Measurements from ENCODE around the gene SMYD3. TPM values are rescaled to one million over a fixed set of nuclear protein-coding genes. Genes with fewer than 3 reads are reported as not detected.

SMYD3 gene
- total RNA-seq, 1 donor from 2014 or later, result 46.7 TPM

GRCh38 chr1:246417152-246417812 lies 89.8 kb downstream of the SMYD3 start:
- DNase-seq (ENCODE audit: low spot score), result no peak

- DNase-seq (ENCODE audit: low spot score), result no peak
These were observed 90.8 kb downstream of the SMYD3 start for GRCh38 chr1:246416261-246416660.

DNA sequence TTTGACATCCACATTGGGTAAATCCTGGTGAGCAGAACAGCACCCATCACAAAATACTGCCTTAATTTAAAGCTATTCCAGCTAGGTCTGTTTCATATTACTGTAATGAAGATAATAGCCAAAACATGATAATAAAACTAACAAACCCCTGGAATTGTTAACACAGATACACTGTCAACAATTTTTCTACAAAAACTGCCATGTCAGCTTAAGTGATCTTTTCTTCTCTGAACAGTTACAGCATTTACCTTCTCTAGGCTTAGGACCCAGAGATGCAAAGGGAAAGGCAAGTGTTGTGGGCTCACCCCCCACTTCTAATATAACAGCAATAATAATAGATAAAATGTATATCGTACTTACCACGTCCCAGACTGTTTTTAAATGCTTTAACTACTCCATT lies 92.1 kb downstream of the SMYD3 start:
- DNase-seq (ENCODE audit: low spot score), result no peak

- DNase-seq (ENCODE audit: low spot score), result no peak
These were observed 93.6 kb downstream of the SMYD3 start for GRCh38 chr1:246413430-246413829.

DNA sequence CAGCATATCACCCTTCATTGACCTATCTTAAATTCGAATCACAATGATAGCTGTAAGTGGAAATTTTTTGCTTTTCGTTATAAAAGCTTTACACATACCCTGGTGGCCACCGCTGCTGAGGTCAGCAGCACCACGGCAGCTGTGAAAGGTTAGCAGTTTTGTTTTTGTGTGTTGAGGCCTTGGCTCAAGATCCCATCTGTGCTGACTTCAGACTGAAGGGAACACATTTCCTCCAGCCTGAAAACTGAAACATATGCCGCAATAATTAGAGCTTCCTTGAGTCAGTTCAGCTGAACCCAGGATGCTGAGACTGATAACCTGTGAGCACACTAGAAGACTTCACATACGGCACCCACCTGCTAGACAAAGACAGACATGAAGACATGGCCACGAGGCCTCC lies 103.0 kb downstream of the SMYD3 start:
- DNase-seq (ENCODE audit: low spot score), result no peak

GRCh38 chr1:246398126-246398813 lies 108.8 kb downstream of the SMYD3 start:
- DNase-seq (ENCODE audit: low spot score), result no peak

DNA sequence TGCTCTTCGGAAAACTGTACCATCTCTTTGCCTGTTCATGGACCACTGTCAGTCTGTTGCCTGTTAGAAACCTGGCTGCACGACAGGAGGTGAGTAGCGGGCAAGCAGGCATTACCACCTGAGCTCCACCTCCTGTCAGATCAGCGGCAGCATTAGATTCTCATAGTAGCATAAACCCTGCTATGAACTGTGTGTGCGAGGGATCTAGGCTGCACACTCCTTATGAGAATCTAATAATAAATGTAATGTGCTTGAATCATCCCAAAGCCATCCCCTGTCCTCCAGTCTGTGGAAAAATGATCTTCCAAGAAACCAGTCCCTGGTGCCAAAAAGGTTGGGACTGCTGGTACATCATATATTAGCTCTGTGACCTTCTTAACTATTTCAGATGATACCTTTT lies 110.0 kb downstream of the SMYD3 start:
- DNase-seq (ENCODE audit: low spot score), result no peak

GRCh38 chr1:246396322-246396721 lies 110.8 kb downstream of the SMYD3 start:
- DNase-seq (ENCODE audit: low spot score), result no peak

DNA sequence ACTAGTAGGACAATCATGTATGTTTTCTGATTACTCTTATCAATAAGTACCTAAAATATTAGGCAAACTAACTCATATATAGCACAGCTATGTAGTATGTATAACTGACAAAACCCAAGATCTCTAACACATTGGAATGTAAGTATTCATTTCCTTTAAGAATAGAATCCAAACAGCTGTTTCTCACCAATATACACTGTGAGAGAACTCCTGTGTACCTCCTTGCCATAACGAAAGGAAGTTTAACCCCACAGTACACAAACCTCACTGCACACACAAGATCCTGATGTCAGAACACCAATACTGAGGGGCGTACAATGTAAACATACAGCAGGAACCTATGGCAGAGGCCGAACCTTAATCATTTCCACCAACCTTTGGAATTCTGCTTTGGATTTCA lies 113.0 kb downstream of the SMYD3 start:
- DNase-seq (ENCODE audit: low spot score), result no peak

DNA sequence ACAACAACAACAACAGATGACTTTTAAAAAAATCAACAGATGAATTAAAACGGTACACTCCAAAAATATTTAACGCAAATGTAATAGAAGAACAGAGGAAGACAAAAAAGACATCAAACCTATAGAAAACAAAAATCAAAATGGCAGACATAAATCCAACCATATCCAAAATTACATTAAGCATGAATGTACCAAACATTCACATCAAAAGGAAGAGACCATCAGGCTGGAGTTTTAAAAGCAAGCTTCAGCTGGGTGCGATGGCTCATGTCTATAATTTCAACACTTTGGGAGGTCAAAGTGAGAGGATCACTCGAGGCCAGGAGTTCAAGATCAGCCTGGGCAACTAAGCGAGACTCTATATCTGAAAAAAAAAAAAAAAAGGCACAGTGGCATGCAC lies 116.2 kb downstream of the SMYD3 start:
- no peak for DNase-seq (ENCODE audit: low spot score)

DNA sequence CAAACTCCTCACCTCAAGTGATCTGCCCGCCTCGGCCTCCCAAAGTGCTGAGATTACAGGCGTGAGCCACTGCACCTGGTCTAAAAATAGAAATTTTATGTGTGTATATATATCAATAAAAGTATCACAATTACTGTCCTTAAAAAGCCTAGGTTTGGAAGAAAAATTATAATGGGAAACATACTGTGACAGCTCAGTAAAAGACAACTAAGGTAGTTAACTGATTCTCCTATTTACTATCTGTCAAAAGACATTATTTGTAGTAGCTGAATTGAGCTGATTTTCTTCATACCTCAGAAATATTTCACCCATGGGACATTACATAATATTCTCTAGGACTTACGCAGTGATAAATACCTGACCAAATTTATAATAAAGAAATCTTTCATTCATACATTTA lies 122.5 kb downstream of the SMYD3 start:
- no peak for DNase-seq (ENCODE audit: low spot score)

DNA sequence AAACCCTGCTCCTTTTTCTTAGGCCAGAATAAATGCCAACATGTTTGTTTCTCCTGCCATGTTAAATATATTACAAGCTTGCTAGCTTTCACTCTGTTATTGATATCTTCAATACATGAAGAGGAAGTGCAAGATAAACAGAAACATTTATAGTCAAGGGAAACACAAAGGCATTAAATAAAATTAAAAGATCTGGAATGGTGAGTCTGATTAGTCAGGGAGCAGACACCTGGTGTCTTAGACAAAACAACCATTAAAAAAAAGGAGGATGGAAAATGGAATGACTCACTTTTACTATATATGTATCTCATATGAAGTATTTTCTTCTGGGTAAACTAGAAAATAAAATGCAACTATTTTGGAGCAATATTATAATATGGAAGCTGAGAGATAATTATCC lies 123.3 kb downstream of the SMYD3 start:
- no peak for DNase-seq (ENCODE audit: low spot score)

GRCh38 chr1:246383239-246383589 lies 123.9 kb downstream of the SMYD3 start:
- no peak for DNase-seq (ENCODE audit: low spot score)

DNA sequence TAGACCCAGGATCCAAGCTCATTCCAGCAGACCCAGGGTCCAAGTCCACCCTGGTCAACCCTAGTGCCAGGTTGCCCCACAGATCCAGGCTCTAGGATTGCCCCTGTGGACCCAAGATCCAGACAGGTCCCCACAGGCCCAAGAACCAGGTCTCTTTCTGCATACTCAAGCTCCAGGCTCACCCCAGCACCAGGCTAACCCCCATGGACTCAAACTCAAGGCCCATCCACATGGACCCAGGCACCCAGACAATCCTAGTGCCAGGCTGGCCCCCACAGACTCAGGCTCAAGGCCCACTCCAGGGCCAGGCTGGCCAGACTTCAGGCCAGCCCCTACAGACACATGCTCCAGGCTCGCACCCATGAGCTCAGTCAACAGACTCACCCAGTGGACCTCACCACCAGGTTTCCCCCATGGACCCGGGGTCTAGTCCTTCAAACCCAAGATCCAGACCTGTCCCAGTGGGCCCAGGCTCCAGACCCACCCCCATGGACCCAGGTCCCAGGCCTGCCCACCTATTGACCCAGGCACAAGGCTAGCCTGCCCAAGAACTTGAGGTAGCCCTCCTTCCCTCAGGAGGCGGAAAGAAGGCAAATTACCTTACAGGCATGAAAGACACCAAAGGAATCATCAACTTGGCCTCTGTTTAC lies 124.4 kb downstream of the SMYD3 start:
- DNase-seq (ENCODE audit: low spot score), result no peak

- no peak for DNase-seq (ENCODE audit: low spot score)
These were observed 125.6 kb downstream of the SMYD3 start for GRCh38 chr1:246381452-246381851.

- no peak for DNase-seq (ENCODE audit: low spot score)
These were observed 129.4 kb downstream of the SMYD3 start for GRCh38 chr1:246377625-246378153.

DNA sequence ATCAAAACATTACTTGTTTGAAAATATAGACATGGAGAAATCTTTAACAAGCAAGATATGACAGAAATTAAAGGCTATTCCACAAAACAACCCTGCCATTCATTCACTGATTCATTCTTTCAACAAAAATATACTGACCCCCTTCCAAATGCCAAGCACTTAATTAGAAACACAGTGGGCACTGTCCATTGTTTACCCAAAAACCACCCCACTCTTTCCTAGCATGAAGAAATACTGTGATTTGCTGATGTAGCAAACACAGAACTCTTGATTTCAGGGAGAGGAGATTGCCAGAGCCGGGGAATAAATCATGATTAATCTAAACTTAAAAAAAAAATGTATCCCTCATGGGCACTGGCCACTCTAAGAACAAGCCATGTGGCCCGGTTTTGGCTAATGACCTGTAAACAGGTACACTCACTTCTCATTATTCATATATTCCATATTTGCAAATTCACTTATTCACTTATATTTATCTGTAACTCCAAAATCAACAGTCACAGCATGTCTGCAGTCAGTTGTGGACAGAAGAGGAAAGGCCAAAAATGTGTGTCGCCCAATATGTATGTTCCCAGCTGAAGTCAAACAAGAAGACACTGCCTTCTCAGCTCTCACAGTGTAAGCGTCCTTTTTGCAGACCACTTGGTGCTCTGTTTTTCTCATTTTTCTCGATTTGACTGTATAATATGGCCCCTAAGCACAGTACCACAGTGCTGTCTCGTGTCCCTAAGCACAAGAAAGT lies 133.1 kb downstream of the SMYD3 start:
- no peak for DNase-seq (ENCODE audit: low spot score)

- peak; percentile 17 for DNase-seq (ENCODE audit: low spot score)
These were observed 134.5 kb downstream of the SMYD3 start for GRCh38 chr1:246372559-246372958.

GRCh38 chr1:246367041-246367440 lies 140.0 kb downstream of the SMYD3 start:
- DNase-seq (ENCODE audit: low spot score), result no peak

DNA sequence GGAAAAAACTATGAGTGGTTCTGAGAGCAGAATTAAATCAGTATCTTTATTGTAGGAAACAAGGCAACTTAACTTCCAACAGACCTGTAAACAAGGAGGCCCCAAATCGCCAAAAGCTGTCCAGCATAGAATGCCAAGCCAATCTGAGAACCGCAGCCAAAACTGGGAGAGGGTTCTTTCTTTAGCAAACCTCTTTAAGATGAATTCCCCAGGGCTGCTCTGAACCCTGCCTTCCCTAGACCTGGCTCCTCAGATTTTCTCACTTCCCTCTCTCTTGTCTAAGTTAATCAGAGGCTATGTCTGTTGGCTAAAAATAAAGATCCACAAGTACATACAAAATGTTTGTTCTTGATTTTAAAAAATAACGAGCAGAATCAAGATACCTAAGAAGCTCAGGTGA lies 141.4 kb downstream of the SMYD3 start:
- DNase-seq (ENCODE audit: low spot score), result no peak

DNA sequence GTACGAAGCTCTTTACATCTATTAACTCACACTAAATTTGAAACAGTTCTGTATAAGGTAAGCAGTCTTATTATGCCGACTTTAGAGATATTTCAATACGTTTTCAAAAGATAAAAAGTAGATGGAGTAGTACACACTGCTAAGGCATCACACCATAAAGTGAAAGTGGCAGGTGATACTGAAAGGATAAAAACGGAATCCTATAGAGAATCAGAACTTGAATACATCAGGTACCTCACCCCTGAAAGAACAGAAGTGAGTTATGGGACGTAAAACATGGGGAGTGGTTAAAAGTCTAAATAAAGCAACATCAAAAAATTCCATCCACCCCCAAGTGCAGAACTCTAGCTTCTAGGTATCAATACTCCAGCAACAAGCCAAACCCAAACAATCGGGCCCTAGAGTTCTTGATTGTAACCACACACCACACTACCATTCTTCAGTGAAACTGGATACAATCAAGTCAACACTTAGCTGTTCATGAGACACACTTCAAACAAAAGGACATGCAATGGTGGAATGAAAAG lies 142.6 kb downstream of the SMYD3 start:
- no peak for DNase-seq (ENCODE audit: low spot score)

GRCh38 chr1:246357014-246357598 lies 150.0 kb downstream of the SMYD3 start:
- DNase-seq (ENCODE audit: low spot score), result peak; percentile 28
